Measurements from ENCODE around the gene ANOS1.
"Not testable (repeated sequence)": the region's sequence is repeated elsewhere in the genome, so short reads cannot be mapped to it uniquely, and the experiment has no call there.

The ANOS1 gene

GRCh38 chrX:8731559-8732395 lies at the start of gene ANOS1:
Gene ANOS1 (minus strand): TSS chrX:8732137. CDS start chrX:8732036, 101 bp downstream.
- in situ Hi-C loops (cut with HindIII; ENCODE audit: low sequenced_read_pairs) = no loop called here

GRCh38 chrX:8773117-8773516 lies 41.2 kb upstream of the ANOS1 start:
- in situ Hi-C loops (cut with HindIII; ENCODE audit: low sequenced_read_pairs) = no loop called here

GRCh38 chrX:8760021-8760420 lies 28.1 kb upstream of the ANOS1 start:
- in situ Hi-C loops (cut with HindIII; ENCODE audit: low sequenced_read_pairs) = no loop called here

- in situ Hi-C loops (cut with HindIII; ENCODE audit: low sequenced_read_pairs) = not testable (repeated sequence)
These were observed 26.8 kb upstream of the ANOS1 start for GRCh38 chrX:8758706-8759105.

GRCh38 chrX:8757609-8758389 lies 25.9 kb upstream of the ANOS1 start:
- in situ Hi-C loops (cut with HindIII; ENCODE audit: low sequenced_read_pairs) = not testable (repeated sequence)

GRCh38 chrX:8755813-8756212 lies 23.9 kb upstream of the ANOS1 start:
- in situ Hi-C loops (cut with HindIII; ENCODE audit: low sequenced_read_pairs) = no loop called here

GRCh38 chrX:8755116-8755515 lies 23.2 kb upstream of the ANOS1 start:
- in situ Hi-C loops (cut with HindIII; ENCODE audit: low sequenced_read_pairs) = no loop called here

- in situ Hi-C loops (cut with HindIII; ENCODE audit: low sequenced_read_pairs) = loop anchor here (5.0 to 10.0 kb wide), 2 partner anchors 63 to 735 kb away; no protein-coding TSS in a partner anchor
These were observed 17.8 kb upstream of the ANOS1 start for GRCh38 chrX:8749697-8750096.

GRCh38 chrX:8748855-8749254 lies 16.9 kb upstream of the ANOS1 start:
- in situ Hi-C loops (cut with HindIII; ENCODE audit: low sequenced_read_pairs) = loop anchor here (5.0 to 10.0 kb wide), 2 partner anchors 63 to 734 kb away; no protein-coding TSS in a partner anchor

GRCh38 chrX:8743126-8743732 lies 11.3 kb upstream of the ANOS1 start:
- in situ Hi-C loops (cut with HindIII; ENCODE audit: low sequenced_read_pairs) = loop anchor here (10.0 kb wide), 1 partner anchor 728 kb away; no protein-coding TSS in a partner anchor

GRCh38 chrX:8741981-8742380 lies 10.0 kb upstream of the ANOS1 start:
- in situ Hi-C loops (cut with HindIII; ENCODE audit: low sequenced_read_pairs) = loop anchor here (10.0 kb wide), 1 partner anchor 727 kb away; no protein-coding TSS in a partner anchor

- in situ Hi-C loops (cut with HindIII; ENCODE audit: low sequenced_read_pairs) = no loop called here
These were observed 6.8 kb upstream of the ANOS1 start for GRCh38 chrX:8738588-8739189.

GRCh38 chrX:8737883-8738282 lies 5.9 kb upstream of the ANOS1 start:
- in situ Hi-C loops (cut with HindIII; ENCODE audit: low sequenced_read_pairs) = no loop called here

- in situ Hi-C loops (cut with HindIII; ENCODE audit: low sequenced_read_pairs) = no loop called here
These were observed 952 bp downstream of the ANOS1 start for GRCh38 chrX:8730812-8731558.

GRCh38 chrX:8729811-8730210 lies 2.1 kb downstream of the ANOS1 start:
- in situ Hi-C loops (cut with HindIII; ENCODE audit: low sequenced_read_pairs) = no loop called here

GRCh38 chrX:8728932-8729535 lies 2.9 kb downstream of the ANOS1 start:
- in situ Hi-C loops (cut with HindIII; ENCODE audit: low sequenced_read_pairs) = no loop called here

- in situ Hi-C loops (cut with HindIII; ENCODE audit: low sequenced_read_pairs) = no loop called here
These were observed 5.8 kb downstream of the ANOS1 start for GRCh38 chrX:8726031-8726652.

- in situ Hi-C loops (cut with HindIII; ENCODE audit: low sequenced_read_pairs) = no loop called here
These were observed 7.6 kb downstream of the ANOS1 start for GRCh38 chrX:8724300-8724699.

- in situ Hi-C loops (cut with HindIII; ENCODE audit: low sequenced_read_pairs) = no loop called here
These were observed 10.4 kb downstream of the ANOS1 start for GRCh38 chrX:8721536-8721935.
